Keratinocyte (primary cell): ENCODE measurements around the gene RBX1.

Experiments used
- CTCF ChIP-seq, 3 experiments: IDR thresholded peaks in 1 of 3; conservative IDR thresholded peaks in 1 of 3; optimal IDR thresholded peaks in 1 of 3; 2 replicates in 2 of 3; 3 replicates in 1 of 3; pipeline versions ENCODE3 to v1.5.1; 2011; ENCODE audit warnings: low read length in 3 of 3, mild to moderate bottlenecking in 3 of 3, moderate library complexity in 2 of 3, control low read depth in 1 of 3, inconsistent platforms in 1 of 3; ENCODE audit not compliant: insufficient read depth in 2 of 3; ENCODE audit errors: extremely low read depth in 1 of 3
- EZH2 ChIP-seq: IDR thresholded peaks from one replicate; pipeline ENCODE4 v1.6.1; 2012; ENCODE audit warnings: inconsistent platforms, mild to moderate bottlenecking, low read length, moderate library complexity

- TF ChIP-seq CTCF (optimal IDR thresholded peaks at IDR 0.05 in 1 of 3, IDR thresholded peaks at IDR 0.05 in 1 of 3, conservative IDR thresholded peaks at IDR 0.05 in 1 of 3; ENCODE audit: extremely low read depth in 1 of 3, insufficient read depth in 2 of 3, low read length in 3 of 3) (no peak), EZH2 (no peak)
Measured at GRCh38 chr22:40950962-40951794, at the start of gene RBX1.
